ENCODE measurements around the gene CABP1. TPM values are rescaled to one million over a fixed set of nuclear protein-coding genes. Genes with fewer than 3 reads are reported as not detected.
"Not testable (repeated sequence)": the region's sequence is repeated elsewhere in the genome, so short reads cannot be mapped to it uniquely, and the experiment has no call there.

Gene CABP1
- total RNA-seq, 6 experiments from 2014 or later = 0.26 TPM; not detected in 5

DNA sequence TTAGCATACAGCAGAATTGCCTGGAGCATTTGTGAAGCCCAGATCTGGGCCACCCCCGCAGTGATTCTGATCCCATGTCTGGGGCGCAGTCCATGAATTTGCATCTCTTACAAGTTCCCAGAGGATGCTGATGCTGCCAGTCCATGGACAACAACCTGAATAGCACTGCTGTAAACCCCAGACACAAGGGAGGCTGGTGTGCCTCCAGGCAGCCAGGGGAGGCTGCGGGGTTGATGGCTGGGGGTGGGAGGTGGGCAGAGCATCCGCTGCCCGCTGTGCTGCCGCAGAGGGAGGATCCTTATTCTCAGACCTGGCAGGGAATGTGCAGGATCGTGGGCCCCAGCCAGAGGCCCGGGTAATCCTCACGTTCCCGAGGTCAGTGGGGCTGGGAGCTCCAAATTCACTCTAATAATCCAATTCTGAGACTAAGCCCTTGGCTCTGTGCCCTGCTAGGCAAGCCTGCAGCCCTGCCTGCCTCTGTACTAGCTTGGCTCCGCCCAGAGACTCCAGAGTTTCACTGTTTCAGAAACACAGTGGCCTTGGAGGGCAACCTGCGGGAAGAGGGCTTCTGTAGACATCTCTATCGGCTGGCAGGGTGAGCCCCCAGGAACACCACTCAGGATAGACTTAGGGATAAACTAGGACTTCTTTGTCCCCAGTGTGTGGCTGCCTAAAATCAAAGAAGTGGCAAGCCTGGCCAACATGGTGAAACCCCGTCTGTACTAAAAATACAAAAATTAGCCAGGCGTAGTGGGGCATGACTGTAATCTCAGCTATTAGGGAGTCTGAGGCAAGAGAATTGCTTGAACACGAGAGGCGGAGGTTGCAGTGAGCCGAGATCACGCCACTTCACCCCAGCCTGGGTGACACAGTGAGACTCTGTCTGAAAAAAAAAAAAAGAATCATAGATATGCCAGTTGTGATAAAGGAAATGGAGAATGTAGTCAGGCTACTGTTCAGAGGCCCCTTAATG lies 28.7 kb downstream of the CABP1 start:
- ATAC-seq (peak in 3 of 4 donors; percentile 28 to 43 (median 43)), DNase-seq (no peak)
- TF ChIP-seq, protein P1, sequence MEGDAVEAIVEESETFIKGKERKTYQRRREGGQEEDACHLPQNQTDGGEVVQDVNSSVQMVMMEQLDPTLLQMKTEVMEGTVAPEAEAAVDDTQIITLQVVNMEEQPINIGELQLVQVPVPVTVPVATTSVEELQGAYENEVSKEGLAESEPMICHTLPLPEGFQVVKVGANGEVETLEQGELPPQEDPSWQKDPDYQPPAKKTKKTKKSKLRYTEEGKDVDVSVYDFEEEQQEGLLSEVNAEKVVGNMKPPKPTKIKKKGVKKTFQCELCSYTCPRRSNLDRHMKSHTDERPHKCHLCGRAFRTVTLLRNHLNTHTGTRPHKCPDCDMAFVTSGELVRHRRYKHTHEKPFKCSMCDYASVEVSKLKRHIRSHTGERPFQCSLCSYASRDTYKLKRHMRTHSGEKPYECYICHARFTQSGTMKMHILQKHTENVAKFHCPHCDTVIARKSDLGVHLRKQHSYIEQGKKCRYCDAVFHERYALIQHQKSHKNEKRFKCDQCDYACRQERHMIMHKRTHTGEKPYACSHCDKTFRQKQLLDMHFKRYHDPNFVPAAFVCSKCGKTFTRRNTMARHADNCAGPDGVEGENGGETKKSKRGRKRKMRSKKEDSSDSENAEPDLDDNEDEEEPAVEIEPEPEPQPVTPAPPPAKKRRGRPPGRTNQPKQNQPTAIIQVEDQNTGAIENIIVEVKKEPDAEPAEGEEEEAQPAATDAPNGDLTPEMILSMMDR (IDR thresholded peaks at IDR 0.05) = no peak
- no peak for TF ChIP-seq POLR2A (IDR thresholded peaks at IDR 0.05)
- WGBS (ENCODE audit: insufficient coverage, low coverage, low lambda C conversion rate, missing lambda C conversion rate) = 58% methylated on average over 3 of the region's 19 CpGs
- H3K4me1 ChIP-seq = no peaks in the 10 kb centered on the region
- H3K27me3 ChIP-seq = no peaks in the 10 kb centered on the region
- H3K27ac ChIP-seq = no peak overlapping the region
- H3K9me3 ChIP-seq = no peaks in the 10 kb centered on the region
- intact Hi-C loops (cut with DNase I) = no loop called here
- H3K36me3 ChIP-seq = no peaks in the 10 kb centered on the region
- H3K4me3 ChIP-seq = no peak overlapping the region

DNA sequence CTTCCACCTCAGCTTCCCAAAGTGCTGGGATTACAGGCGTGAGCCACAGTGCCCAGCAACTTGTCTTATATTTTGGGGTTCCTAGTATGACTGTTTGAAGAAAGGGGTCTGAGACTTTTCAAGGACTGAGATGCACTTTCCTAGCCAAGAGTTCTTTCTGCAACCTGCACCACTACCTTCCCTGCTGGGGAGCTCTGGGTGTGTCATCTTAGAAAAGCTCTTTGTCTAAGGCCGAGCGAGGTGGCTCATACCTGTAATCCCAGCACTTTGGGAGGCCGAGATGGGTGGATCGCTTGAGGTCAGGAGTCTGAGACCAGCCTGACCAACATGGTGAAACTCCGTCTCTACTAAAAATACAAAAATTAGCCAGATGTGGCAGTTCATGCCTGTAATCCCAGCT lies 29.8 kb downstream of the CABP1 start:
- H3K4me3 ChIP-seq; H3K27ac ChIP-seq; H3K36me3 ChIP-seq; H3K9me3 ChIP-seq; DNase-seq; H3K27me3 ChIP-seq; ATAC-seq; H3K4me1 ChIP-seq; intact Hi-C loops (cut with DNase I): not testable (repeated sequence)
- 67% methylated on average over 4 of the region's 6 CpGs for WGBS (ENCODE audit: insufficient coverage, low coverage, low lambda C conversion rate, missing lambda C conversion rate)

DNA sequence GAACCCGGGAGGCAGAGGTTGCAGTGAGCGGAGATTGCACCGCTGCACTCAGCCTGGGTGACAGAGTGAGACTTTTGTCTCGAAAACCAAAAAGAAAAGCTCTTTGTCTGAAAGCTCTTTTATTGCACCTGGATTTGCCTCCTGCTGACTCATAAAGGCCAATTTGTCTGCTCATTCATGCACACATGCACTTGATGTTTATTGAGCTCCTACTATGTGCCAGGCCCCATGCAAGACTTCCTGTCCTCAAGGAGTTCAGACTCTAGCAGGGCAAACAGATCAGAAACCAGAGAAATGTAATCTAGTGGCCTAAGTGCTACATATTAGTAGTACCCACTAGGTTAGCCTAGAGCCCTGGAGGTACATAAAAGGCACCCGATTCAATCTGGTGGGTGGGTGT lies 30.2 kb downstream of the CABP1 start:
- TF ChIP-seq, protein P1 (IDR thresholded peaks at IDR 0.05) = no peak
- TF ChIP-seq POLR2A (IDR thresholded peaks at IDR 0.05) = no peak
- no peaks in the 10 kb centered on the region for H3K27me3 ChIP-seq
- ATAC-seq (no peak), DNase-seq (no peak)
- H3K9me3 ChIP-seq = no peaks in the 10 kb centered on the region
- no peak overlapping the region for H3K27ac ChIP-seq
- H3K36me3 ChIP-seq = no peaks in the 10 kb centered on the region
- intact Hi-C loops (cut with DNase I) = no loop called here
- no peaks in the 10 kb centered on the region for H3K4me1 ChIP-seq
- WGBS (ENCODE audit: insufficient coverage, low coverage, low lambda C conversion rate, missing lambda C conversion rate) = 87% methylated on average over 3 of the region's 5 CpGs
- H3K4me3 ChIP-seq = no peak overlapping the region

- Histone ChIP-seq H3K27me3 (no peaks in the 10 kb centered on the region), H3K36me3 (no peaks in the 10 kb centered on the region), H3K27ac (no peak overlapping the region), H3K4me3 (no peak overlapping the region), H3K9me3 (no peaks in the 10 kb centered on the region), H3K4me1 (no peaks in the 10 kb centered on the region)
- TF ChIP-seq, protein P1 (IDR thresholded peaks at IDR 0.05) = no peak
- no peak for TF ChIP-seq POLR2A (IDR thresholded peaks at IDR 0.05)
- no peak for DNase-seq
- intact Hi-C loops (cut with DNase I) = no loop called here
- no peak for ATAC-seq
- 65% methylated on average over 6 of the region's 6 CpGs for WGBS (ENCODE audit: insufficient coverage, low coverage, low lambda C conversion rate, missing lambda C conversion rate)
Measured at GRCh38 chr12:120674097-120674636, 33.7 kb downstream of the CABP1 start.
